ENCODE measurements around the gene TMEM269.

GRCh38 chr1:42765832-42766740 lies 18.7 kb upstream of the TMEM269 start:
- no peak for TF ChIP-seq EZH2 (IDR thresholded peaks at IDR 0.05; ENCODE audit: borderline replicate concordance, insufficient read depth, low read depth, low read length, poor library complexity, severe bottlenecking)
- peak; percentile 53 for TF ChIP-seq CTCF (IDR thresholded peaks at IDR 0.05)

Data from B cell (primary cell).